ENCODE data around the gene TDRD12. TPM values are rescaled to one million over a fixed set of nuclear protein-coding genes. Genes with fewer than 3 reads are reported as not detected.

TDRD12 gene
- total RNA-seq, 1 experiment from 2014 or later = 1.3 TPM

DNA sequence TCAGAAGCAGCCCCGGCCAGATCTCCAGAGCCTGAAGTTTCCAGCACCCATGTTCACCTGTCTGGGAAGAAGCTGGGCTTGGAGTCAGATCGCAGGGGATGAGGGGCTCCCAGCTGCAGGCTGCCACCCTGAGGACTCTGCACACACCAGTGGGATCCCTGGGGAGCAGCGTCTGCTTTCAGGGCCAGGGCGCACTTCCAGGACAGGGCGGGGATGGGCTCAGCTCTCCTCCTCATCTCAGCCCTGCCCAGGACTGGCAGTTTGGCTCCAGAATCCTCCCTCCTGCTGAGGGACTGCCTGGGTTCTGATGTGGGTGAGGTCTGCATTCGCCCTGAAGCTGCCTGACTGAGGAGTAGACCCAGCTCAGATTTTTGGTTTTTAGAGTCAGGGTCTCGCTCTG is 146.5 kb downstream of the TDRD12 start:
- no peaks in the 10 kb centered on the region for H3K4me1 ChIP-seq (ENCODE audit: insufficient read depth, low read length)
- no peak overlapping the region for H2AK5ac ChIP-seq (ENCODE audit: insufficient read length, low read length)
- H3K36me3 Mint-ChIP-seq (ENCODE audit: insufficient read depth in 1 of 3, low read depth in 3 of 3) = no peaks in the 10 kb centered on the region
- no peak overlapping the region for H2BK20ac ChIP-seq (ENCODE audit: low read depth, low read length, poor library complexity, severe bottlenecking)
- H4K8ac ChIP-seq (replicated peaks; ENCODE audit: insufficient read length, low read depth, low read length) = no peak overlapping the region
- H3K23me2 ChIP-seq (ENCODE audit: insufficient read length, low read depth, low read length, poor library complexity, severe bottlenecking) = no peaks in the 10 kb centered on the region
- no peaks in the 10 kb centered on the region for H3K27me3 ChIP-seq (ENCODE audit: insufficient read depth, low read length)
- no peaks in the 10 kb centered on the region; a peak in 2 of 5 replicates for H3K9me3 Mint-ChIP-seq
- H3K9ac ChIP-seq (ENCODE audit: extremely low read depth, insufficient read length, low read length) = no peak overlapping the region
- no peaks in the 10 kb centered on the region for H4K20me1 ChIP-seq (ENCODE audit: control insufficient read depth, insufficient read depth, insufficient read length)
- H3K27me3 Mint-ChIP-seq (ENCODE audit: low read depth) = no peaks in the 10 kb centered on the region
- H2AFZ ChIP-seq (ENCODE audit: low read length) = no peak overlapping the region
- no peak overlapping the region for H3K27ac Mint-ChIP-seq
- no CpG with 5 or more reads among the region's 7 CpGs for WGBS (ENCODE audit: extremely low coverage, insufficient read length, low lambda C conversion rate)
- H4K5ac ChIP-seq (ENCODE audit: insufficient read length, low read depth, low read length) = no peak overlapping the region
- H3K4me2 ChIP-seq (ENCODE audit: insufficient read depth, insufficient read length, low read length) = no peak overlapping the region
- no peak overlapping the region for H2BK5ac ChIP-seq (ENCODE audit: insufficient read length, low read length)
- TF ChIP-seq, protein P1, sequence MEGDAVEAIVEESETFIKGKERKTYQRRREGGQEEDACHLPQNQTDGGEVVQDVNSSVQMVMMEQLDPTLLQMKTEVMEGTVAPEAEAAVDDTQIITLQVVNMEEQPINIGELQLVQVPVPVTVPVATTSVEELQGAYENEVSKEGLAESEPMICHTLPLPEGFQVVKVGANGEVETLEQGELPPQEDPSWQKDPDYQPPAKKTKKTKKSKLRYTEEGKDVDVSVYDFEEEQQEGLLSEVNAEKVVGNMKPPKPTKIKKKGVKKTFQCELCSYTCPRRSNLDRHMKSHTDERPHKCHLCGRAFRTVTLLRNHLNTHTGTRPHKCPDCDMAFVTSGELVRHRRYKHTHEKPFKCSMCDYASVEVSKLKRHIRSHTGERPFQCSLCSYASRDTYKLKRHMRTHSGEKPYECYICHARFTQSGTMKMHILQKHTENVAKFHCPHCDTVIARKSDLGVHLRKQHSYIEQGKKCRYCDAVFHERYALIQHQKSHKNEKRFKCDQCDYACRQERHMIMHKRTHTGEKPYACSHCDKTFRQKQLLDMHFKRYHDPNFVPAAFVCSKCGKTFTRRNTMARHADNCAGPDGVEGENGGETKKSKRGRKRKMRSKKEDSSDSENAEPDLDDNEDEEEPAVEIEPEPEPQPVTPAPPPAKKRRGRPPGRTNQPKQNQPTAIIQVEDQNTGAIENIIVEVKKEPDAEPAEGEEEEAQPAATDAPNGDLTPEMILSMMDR (conservative IDR thresholded peaks at IDR 0.05) = no peak
- no peak overlapping the region for H2BK15ac ChIP-seq (ENCODE audit: low read depth, low read length)
- no peaks in the 10 kb centered on the region for H3K9me3 ChIP-seq (ENCODE audit: control insufficient read depth, low read depth, low read length)
- no peak overlapping the region for H3K4me3 Mint-ChIP-seq
- H2BK120ac ChIP-seq (ENCODE audit: low read depth, low read length, poor library complexity, severe bottlenecking) = no peak overlapping the region
- H3K79me2 ChIP-seq (ENCODE audit: insufficient read depth, low read length) = no peaks in the 10 kb centered on the region
- no peak overlapping the region for H2BK12ac ChIP-seq (ENCODE audit: insufficient read length, low read depth, low read length)
- no peak overlapping the region for H3K14ac ChIP-seq (ENCODE audit: insufficient read depth, low read length)
- no peak overlapping the region for H3K56ac ChIP-seq (ENCODE audit: insufficient read length, low read depth, low read length)
- H3K23ac ChIP-seq (ENCODE audit: insufficient read length, low read depth, low read length) = no peak overlapping the region
- no peak overlapping the region for H3T11ph ChIP-seq (ENCODE audit: low read length)
- H3K4ac ChIP-seq (ENCODE audit: low read depth, low read length) = no peak overlapping the region
- no peak for DNase-seq
- H4K91ac ChIP-seq (ENCODE audit: insufficient read length, low read depth, low read length) = no peak overlapping the region
- H3K79me1 ChIP-seq (ENCODE audit: insufficient read depth, low read depth, low read length, poor library complexity, severe bottlenecking) = no peaks in the 10 kb centered on the region
- H3K27ac ChIP-seq (ENCODE audit: insufficient read length, low read depth, low read length) = no peak overlapping the region
- H3K4me1 Mint-ChIP-seq = peaks cover 0 to 5% of the 10 kb centered on the region in 2 experiments; a peak in 1 of 4 replicates
- no peak overlapping the region for H3K18ac ChIP-seq (ENCODE audit: insufficient read length, low read depth, low read length)

Measured in H9 (cell line).